Activated CD8-positive, alpha-beta memory T cell treated with anti-CD3 and anti-CD28 coated beads for 4 hours (primary cell): ENCODE data around the gene IGF1.
"Not testable (repeated sequence)": the region's sequence is repeated elsewhere in the genome, so short reads cannot be mapped to it uniquely, and the experiment has no call there.

ENCODE experiments used
- DNase-seq, 2 donors: peaks; one replicate each; pipeline ENCODE4 v3.0.0-alpha.2; 2020; ENCODE audit warnings: low read depth in 2 of 2

Gene IGF1

GRCh38 chr12:102461501-102461900 lies 18.9 kb downstream of the IGF1 start:
- DNase-seq: no peak

- no peak for DNase-seq
These were observed 21.0 kb downstream of the IGF1 start for GRCh38 chr12:102459314-102459713.

GRCh38 chr12:102454808-102455760 lies 25.3 kb downstream of the IGF1 start:
- DNase-seq: no peak

GRCh38 chr12:102454330-102454729 lies 26.0 kb downstream of the IGF1 start:
- no peak for DNase-seq

GRCh38 chr12:102452605-102453004 lies 27.8 kb downstream of the IGF1 start:
- no peak for DNase-seq

- DNase-seq: not testable (repeated sequence)
These were observed 31.3 kb downstream of the IGF1 start for GRCh38 chr12:102449018-102449417.

GRCh38 chr12:102447426-102447825 lies 32.9 kb downstream of the IGF1 start:
- not testable (repeated sequence) for DNase-seq

GRCh38 chr12:102444707-102445106 lies 35.7 kb downstream of the IGF1 start:
- no peak for DNase-seq

- no peak for DNase-seq
These were observed 36.3 kb downstream of the IGF1 start for GRCh38 chr12:102444093-102444492.

- no peak for DNase-seq
These were observed 39.2 kb downstream of the IGF1 start for GRCh38 chr12:102441077-102441596.

GRCh38 chr12:102439426-102440405 lies 40.6 kb downstream of the IGF1 start:
- DNase-seq: no peak

GRCh38 chr12:102438827-102439210 lies 41.5 kb downstream of the IGF1 start:
- no peak for DNase-seq

- no peak for DNase-seq
These were observed 42.1 kb downstream of the IGF1 start for GRCh38 chr12:102438047-102438826.

GRCh38 chr12:102437511-102437910 lies 42.9 kb downstream of the IGF1 start:
- DNase-seq: no peak

- DNase-seq: no peak
These were observed 43.5 kb downstream of the IGF1 start for GRCh38 chr12:102436867-102437266.

GRCh38 chr12:102435827-102436436 lies 44.4 kb downstream of the IGF1 start:
- no peak for DNase-seq

- no peak for DNase-seq
These were observed 47.1 kb downstream of the IGF1 start for GRCh38 chr12:102433304-102433703.

- no peak for DNase-seq
These were observed 49.7 kb downstream of the IGF1 start for GRCh38 chr12:102430661-102431060.

GRCh38 chr12:102429211-102430154 lies 50.9 kb downstream of the IGF1 start:
- DNase-seq: no peak

- DNase-seq: no peak
These were observed 52.8 kb downstream of the IGF1 start for GRCh38 chr12:102427543-102427941.
